HG03159 (cell line): ENCODE results near the gene NEBL.

Source experiments
- ATAC-seq: cut with Tn5 transposase; IDR thresholded peaks from one replicate; pipeline ENCODE4 v1.9.1; 2021; ENCODE audit warnings: mild to moderate bottlenecking, moderate library complexity; ENCODE audit not compliant: unreplicated experiment

Gene NEBL

DNA sequence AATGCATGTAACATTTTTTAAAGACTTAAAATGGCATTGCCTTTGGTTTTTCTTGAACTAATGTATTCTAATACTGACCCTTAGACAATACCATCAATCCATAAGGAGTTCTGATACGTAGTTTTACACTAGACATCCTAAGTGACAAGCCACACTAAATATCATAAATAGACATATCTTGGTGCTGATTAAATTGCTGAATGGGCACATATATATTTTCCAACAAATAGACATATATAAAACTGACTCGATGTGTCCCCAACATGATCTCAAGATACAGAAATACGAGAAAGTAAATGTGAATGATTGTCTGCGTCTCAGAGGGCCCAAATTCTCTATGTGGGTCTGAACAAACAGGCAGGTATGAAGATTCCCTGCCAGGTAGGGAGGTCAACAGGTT is 99.8 kb downstream of the NEBL start:
- ATAC-seq = no peak

DNA sequence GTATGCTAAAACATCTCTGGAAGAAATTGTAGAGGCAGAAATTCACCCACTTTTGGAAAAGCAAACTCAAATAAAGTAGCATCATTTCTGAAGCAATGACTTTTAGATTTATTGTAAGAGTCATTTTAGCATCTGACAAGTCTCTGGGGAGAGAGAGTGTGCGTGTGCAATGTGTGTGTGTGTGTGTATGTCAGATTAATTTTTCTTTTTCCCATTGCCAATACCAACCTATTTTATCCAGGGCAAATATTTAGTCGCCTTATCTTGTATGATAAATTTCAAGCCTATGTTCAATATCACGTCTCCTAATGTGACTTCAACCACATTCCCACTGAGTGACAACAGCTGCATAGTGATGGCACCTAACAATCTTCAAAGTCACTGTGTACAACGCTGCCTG is 101.7 kb downstream of the NEBL start:
- no peak for ATAC-seq

DNA sequence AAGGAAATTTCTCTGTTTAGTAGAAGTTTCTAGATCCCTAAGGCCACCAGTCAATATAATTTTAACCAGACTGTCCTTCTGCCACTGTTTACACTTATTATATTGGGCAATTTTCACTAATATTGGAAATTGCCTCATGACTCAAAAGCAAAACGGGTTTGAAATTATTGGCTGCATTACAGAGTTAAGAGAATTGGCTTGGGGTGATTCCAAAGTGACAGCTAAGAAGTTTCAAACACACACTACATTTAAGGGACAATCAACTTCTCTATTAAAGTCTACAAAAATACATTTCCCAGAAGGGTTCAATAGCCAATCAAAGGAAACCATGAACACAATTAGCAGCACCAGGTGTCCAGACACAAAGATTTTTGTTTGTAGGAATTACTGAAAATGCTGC is 111.9 kb downstream of the NEBL start:
- no peak for ATAC-seq

DNA sequence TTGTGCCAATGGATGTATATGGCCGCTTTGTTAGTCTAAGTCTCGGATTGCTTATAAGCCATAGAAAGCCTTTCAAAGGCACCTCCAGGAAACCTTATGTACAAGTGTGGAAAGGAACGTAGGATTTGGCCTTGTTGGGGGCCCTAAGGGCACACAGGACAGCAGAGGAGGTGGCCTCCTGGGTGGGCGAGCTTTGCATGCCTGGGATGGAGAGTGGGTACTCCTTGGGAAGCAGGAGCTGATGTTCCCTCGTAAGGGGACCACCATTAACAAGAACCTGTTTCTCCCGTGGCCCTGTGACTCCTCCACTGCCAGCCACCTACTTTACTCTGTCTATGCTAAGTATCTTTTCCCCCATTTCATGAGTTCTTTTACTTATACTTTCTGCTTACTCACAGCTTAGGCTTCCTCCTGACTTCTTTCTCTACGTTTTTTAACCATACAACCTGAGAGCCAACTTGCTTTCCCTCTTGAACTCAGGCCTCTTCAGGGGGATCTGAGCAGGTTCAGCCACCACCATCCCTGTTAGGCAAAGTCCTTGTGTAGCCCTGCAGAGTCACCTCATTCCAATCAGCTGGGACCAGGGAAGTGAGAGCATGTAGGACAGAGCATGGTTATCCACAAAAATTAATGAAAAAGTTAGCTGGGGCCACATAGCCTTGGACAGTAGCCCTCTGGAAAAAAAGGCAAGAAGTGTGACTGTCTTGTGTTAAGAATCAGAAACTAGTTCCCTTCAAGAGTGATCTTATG is 118.9 kb downstream of the NEBL start:
- no peak for ATAC-seq

DNA sequence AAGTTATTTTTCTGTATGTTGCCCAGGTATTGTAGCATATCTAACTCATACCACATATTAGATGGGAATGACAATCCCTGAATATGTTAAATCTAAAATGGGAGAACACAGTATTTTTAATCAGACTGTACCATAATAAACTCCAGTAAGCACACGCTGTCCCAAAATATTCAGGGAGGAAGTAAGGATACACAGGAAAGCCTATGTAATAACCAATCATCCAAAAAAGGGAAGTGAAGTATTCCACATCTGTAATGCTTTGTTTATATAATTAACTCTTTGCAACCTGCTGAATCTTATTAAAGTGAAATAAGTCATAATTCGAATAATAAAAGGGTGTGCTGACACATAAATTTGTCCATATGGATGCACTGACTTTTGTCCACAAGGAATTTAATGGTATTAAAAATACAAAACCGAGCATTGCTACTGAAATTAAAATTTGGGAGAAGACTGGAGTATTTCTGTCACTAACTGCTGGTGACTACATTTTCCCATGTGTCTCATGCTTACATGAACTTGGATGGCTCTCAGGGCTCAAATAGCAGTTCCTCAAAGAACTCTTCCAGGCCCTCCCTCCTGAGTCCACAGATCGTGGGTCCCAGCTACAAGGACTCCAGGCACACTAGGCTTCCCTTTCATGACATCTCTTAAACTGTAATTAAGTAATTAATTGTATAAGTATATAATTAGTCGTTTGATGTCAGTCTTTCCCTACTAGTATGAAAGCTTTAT is 120.6 kb downstream of the NEBL start:
- ATAC-seq = no peak

DNA sequence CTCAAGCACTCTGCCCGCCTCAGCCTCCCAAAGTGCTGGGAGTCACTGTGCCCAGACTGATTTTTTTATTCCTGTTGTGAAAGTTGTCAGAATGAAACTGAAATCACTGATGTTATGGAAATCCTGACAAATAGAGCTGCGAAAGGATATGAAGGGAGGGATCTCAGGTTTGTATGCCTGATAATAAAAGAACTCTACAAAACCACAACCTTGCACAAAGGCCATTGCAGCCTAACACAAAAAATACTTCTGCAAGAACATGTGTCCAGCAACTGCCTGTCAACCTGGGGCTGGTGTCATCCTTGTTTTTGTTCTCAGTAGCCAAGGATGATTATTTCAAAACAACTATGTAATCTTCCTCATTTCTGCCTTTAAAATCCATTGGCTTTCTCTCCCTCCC is 126.1 kb downstream of the NEBL start:
- no peak for ATAC-seq

DNA sequence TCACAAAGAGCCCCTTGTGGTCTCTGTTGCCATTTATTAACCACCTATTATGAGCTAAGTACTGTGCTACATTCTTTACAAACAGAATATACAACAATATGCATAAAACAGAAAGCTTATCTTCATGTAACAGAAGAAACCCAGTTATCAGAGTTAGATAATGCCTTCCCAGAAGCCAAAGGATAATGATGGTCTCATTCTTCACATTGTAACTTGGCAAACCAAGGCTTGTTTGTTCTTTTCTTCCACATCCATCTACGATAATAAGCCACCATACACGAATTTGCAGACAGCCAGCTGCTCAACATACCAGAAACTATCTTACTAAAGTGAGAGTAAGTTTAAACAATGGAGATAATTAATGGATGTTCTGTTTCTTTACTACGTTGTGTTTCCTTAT is 127.6 kb downstream of the NEBL start:
- no peak for ATAC-seq

DNA sequence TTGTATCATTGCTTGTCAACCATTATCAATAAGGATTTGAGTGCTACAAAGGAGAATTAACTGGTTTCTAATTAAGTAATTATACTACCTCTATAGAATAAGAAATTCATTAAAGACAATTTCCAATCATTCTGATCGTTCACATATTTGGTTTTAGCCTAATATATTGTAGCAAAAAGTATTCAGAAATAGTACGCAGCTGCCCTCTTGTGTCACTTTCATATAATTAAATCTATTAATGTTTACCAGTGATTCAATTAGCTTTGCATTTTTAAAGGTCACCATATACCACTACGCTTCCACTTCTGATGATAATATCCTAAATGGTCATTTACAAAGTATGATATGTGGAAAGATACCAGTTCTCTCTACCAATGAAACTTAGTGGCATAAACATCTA is 128.3 kb downstream of the NEBL start:
- no peak for ATAC-seq

DNA sequence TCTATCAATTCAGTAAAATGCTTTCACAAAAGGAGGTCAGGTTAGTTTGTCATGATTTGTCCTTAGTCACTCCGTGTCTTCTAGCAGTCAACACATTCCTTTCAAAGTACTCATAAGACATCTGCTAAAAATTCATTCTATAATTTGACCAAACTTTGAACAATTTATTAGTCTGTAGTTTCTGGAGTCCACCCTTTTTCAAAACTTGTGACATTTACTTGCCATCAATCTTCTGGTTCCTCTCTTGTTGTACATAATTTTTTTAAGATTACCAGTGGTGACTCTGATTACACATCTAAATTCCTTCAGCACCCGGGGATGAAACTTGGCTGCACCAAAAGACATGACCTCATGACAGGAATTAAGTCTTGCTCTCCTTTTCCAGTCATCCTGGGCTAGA is 130.1 kb downstream of the NEBL start:
- no peak for ATAC-seq

DNA sequence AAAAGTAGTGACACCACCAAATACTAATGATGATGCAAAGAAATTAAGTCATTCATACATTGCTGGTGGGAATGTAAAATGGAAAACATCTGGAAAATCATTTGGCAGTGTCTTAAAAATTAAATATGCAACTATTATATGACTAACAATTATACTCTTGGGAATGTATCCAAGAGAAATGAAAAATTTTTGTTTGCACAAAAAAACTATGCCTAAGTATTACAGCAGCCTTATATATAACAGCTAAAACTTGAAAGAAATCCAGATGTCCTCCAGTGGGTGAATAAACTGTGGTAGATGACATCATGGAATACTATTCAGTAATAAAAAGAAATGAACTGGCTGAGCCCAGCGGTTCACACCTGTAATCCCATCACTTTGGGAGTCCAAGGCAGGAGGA is 132.0 kb downstream of the NEBL start:
- ATAC-seq = no peak

DNA sequence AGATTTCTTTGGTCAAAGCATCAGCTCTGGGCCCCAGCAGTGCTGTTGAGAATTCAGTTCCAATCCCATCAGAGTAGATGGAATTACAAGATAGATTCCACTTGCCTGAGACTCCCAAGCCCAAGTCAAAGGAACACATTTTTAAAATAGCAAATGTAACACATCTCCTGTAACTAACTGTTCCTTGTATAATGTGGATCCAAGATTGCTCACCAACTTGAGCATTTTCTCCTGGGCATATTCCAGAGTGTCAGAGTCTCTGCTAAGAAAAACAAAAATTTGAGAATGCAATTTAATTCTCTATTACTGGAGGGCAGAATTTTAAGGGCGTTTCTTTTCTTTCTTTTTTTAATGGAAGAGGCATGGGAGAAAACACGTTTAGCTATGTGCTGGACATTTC is 136.7 kb downstream of the NEBL start:
- no peak for ATAC-seq

DNA sequence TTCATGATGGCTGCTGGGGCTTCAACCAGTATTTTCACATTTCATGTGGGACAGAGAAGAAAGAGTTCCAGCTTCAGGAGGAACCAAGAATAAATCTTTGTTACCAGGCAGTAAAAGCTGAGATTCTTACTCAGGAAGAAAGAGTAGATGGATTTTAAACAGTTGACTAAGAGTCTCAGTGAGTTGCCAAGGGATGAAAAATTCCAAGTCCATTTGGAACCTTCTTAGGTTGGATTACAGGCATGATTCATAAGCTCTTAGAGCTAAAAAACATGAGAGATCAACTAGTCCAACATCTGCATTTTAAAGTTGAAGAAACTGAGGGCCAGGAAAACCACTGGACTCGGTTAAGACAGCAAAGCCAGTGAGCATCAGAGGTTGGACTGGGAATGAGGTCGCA is 148.6 kb downstream of the NEBL start:
- ATAC-seq = no peak

DNA sequence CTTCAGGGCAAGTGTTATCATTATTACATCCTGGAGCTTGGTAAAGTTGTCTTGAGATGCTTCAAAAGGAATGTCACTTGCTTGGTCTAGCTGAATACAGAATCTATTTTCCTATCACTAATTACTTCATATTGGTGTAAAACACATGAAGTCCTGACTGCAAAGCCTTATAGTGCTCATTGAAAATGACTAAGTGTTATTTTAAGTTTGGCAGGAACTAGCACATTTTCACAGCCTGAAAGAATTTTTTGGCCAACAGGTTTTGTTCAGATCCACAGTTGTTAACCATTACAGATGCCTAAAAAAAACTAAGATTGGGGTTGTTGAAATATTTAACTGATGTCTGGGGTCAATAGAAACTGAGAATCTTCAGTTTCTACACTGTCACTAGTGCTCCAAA is 149.3 kb downstream of the NEBL start:
- no peak for ATAC-seq

DNA sequence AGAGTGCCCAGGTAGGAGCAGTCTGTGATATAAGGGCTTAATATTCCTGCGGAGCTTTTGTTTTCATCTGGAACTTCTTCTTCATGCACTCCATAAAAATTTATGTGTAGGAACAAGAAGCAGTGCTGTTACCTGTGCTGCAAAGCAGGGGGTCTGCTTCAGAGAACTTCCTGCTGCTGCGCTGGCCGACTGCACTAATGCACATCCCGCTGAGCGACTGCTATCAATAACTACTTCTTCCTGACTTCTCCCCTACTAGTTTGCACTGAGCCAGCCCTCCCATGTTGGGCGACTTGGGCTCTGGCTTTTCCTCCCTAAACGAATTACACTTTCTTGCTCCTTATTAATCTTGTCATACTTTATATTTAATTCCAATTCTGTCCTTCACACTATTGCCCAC is 150.3 kb downstream of the NEBL start:
- no peak for ATAC-seq

DNA sequence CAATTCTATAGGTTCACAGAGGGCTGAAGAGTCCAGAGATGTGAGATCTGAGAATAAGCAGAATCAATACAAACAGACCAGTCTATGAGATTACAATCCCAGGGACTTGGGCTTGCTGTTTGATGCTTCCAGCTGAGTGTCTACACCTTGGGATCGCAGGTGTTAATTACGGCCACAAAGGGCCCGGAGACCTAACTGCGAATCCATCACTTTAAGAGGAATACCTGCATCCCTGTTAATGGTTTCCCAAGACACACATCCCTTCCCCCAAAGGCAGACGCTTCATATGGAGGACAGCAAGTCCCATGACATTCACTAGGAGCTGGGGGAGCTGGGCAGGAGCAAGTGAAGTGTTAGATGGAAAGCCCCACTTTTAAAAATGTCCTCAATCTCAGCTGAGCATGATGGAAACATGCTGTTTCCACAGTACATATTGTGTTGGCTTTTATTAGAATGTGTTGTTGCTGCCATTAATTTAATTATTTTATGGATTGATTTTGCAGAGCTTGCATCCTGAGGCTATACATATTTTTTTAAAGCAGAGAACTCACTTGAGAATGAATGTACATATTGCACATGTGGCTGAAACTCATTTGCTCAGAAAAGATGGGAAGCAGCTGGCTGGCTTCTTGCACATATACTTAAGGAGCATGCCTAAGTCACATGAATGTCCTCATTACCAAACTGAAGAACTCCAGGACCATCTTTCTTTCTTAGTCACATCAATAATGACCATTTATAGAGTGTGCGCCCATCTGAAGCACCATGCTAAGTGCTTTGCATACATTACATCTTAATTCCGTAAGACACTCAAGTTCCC is 151.3 kb downstream of the NEBL start:
- ATAC-seq = no peak

DNA sequence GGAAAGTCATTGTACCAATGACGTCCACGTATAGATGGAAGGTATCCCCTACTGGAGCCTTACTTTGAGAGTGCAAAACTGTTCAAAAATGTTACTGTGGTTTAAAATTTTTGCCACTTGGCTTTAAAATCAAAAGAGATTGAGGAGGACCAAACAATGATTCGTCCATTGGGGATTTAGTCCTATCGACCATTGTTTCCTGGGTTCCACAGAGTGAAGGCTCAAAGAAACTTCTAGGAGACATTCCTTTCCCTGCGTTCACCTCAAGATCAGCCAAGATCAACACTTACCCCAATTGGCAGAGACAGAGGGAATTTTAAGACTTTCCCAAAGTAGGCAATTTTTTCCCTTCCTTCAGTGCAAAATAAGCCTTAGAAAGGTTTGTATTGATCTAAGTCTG is 152.3 kb downstream of the NEBL start:
- ATAC-seq = no peak

DNA sequence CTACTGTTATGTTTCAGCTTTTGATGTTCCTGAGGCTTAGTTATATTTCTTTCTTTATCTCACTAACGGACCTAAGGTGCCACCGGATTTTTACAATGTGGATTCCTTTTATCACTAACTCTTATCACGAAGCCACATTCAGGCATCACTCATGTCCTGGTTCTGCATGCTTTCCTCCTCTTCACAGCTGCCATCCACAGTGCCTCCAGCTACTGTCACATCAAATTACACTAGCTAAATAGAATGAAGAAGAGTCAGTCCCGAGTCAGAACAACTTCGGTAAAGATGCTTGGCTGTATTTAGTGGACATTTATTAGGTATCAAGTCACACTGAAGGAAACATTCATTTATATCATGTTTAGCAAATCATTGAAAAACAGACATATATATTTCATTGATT is 153.2 kb downstream of the NEBL start:
- ATAC-seq = no peak

DNA sequence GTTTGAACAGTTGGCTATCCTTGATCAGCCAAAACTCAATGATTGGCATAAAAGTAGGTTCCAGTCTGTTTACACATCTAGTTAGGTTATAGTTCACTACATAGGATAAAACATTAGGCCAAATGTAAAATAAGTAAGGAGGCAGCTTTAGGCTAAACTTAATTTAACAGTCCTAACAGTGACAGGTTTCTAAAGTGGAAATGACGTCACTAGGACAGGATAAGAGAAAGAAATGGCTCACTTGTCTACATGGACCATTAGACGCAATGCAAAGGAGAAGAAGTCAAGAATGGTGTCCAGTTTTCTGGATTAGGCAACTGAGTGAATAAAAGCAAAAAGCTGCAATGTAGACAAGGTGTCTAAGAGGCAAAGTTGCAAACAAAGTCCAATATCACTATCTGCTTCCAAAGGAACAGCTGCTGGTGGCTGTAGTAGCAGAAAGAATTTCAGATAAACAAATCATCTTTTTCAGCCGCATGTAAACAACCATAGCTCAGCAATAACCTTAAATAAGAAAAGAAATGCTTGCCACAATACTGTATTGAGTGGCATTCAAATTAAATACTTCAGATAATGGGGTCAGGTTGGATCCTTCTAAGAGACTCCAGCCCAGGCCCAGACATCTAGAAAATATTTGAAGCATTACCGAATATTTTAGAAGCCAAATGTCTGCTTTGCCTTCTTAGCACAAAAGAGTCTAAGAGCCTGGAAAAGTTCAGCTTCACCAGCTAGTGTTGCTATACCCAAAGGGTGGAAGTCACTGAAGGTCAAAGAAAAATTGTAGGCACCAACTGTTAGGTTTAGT is 154.2 kb downstream of the NEBL start:
- ATAC-seq = no peak

DNA sequence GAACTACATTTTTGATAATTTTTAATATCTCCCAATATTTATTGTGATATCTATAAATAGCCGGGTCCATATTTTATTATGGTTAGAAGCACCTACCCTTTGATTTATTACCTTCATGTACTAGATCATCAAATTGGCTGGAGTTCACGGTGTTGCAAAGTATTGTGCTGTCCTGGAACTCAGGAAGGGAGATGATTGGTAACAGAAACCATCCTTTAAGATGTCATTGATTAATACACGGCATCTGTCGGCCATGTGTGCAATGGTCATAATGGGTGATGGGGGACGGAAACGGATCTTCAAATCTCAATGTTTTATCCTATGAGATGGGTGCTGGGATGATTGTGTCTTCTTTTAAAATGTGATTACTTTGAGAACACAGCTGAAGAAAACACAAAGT is 157.0 kb downstream of the NEBL start:
- no peak for ATAC-seq

DNA sequence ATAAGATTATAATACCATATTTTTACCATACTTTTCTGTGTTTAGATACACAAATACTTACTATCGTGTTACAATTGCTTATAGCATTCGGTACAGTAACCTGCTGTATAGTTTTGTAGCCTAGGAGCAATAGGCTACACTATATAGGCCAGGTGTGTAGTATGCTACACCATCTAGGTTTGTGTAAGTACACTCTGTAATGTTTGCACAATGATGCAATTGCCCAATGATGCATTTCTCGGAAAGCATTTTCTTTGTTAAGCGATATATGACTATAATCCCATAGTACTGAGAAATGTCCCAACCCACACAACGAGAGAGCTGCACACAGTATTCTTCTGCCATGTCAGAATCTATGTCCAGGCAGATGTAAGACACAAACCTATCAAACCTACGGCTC is 160.0 kb downstream of the NEBL start:
- ATAC-seq = no peak
